Right lobe of liver (tissue), 6 donors: ENCODE data around the gene LGALS7B. TPM values are rescaled to one million over a fixed set of nuclear protein-coding genes. Genes with fewer than 3 reads are reported as not detected.
"Not testable (repeated sequence)": the region's sequence is repeated elsewhere in the genome, so short reads cannot be mapped to it uniquely, and the experiment has no call there.

ENCODE experiments used
- ATAC-seq, 4 donors: fragments of 200-7000 bp; cut with Tn5 transposase; one replicate each; pipeline ENCODE4 v1.9.1; 2020; ENCODE audit warnings: mild to moderate bottlenecking in 4 of 4, moderate library complexity in 4 of 4
- DNase-seq, 3 donors: peaks; one replicate each; pipeline ENCODE4 v3.0.0-alpha.2; 2020
- H3K27ac ChIP-seq, 3 donors: fragments of 200-600 bp; one replicate each; pipeline ENCODE4 v1.8.0; 2022
- H3K27me3 ChIP-seq, 2 donors: fragments of 200-600 bp; one replicate each; pipeline ENCODE4 v1.8.0; 2022
- H3K36me3 ChIP-seq, 4 donors: fragments of 200-600 bp; sonication (generic) in 1 of 4; one replicate each; pipeline versions ENCODE4 v1.5.1 to v1.8.0; 2017 to 2022; ENCODE audit warnings: control low read depth in 1 of 4
- H3K4me1 ChIP-seq, 4 donors: fragments of 200-600 bp; sonication (generic) in 1 of 4; one replicate each; pipeline versions ENCODE4 v1.5.1 to v1.8.0; 2017 to 2022; ENCODE audit warnings: control low read depth in 1 of 4
- H3K4me3 ChIP-seq, 3 donors: fragments of 200-600 bp; one replicate each; pipeline ENCODE4 v1.8.0; 2022
- H3K9me3 ChIP-seq, 4 donors: fragments of 200-600 bp; sonication (generic) in 1 of 4; one replicate each; pipeline versions ENCODE4 v1.5.1 to v1.8.0; 2017 to 2022; ENCODE audit warnings: control low read depth in 1 of 4
- CTCF ChIP-seq, 4 donors: fragments of 200-600 bp in 3 of 4; fragments of 450-650 bp in 1 of 4; IDR thresholded peaks; one replicate each; pipeline versions ENCODE4 v1.5.1 to v1.8.0; 2016 to 2022; ENCODE audit warnings: antibody characterized with exemption in 4 of 4, mild to moderate bottlenecking in 2 of 4
- POLR2A ChIP-seq: fragments of 450-650 bp; IDR thresholded peaks from one replicate; pipeline ENCODE4 v1.6.1; 2017; ENCODE audit warnings: antibody characterized with exemption, mild to moderate bottlenecking
- WGBS: methylation state at CpG from one replicate; pipeline ENCODE4 v1.1.6; 2018; ENCODE audit warnings: low coverage, low lambda C conversion rate; ENCODE audit not compliant: insufficient coverage; ENCODE audit errors: missing lambda C conversion rate; 5-methylcytosine and 5-hydroxymethylcytosine counted together
- intact Hi-C, 2 donors: fragments of 100-400 bp; cut with DNase I; formaldehyde crosslinking; loops; one replicate each; pipeline versions ENCODE4 v1.11.2 to v1.14.1; 2022
- total RNA-seq, 6 experiments: library from RNA; depleted of rRNA in 2 of 6; stranded (reverse); fragments of >200 nt in 2 of 6; fragmentation: NEBNext Ultra II Directional in 3 of 6; extraction: Animal tissue kit (Norgen Biotek cat#: 25700) in 3 of 6; gene quantifications; one replicate each; pipeline versions ENCODE4 v1.1.0 to v1.2.4, GENCODE V29; 2016 to 2023
- donor health status: DM: no; HTN: yes; CAD: no.
- donor health status: DM: no; HTN: no; CAD: no.
- donor health status: DM: no; HTN: no; CAD: no.
- donor health status: DM: no; HTN: yes; CAD: no.
- donor health status: DM: no; HTN: yes; CAD: no.

LGALS7B gene
- total RNA-seq, 6 experiments from 2014 or later: not detected

- no peak for DNase-seq
- Histone ChIP-seq H3K36me3 (peaks cover 0 to 31% (median 8%) of the 10 kb centered on the region in 4 donors), H3K4me3 (no peak overlapping the region), H3K4me1 (peaks cover 0 to 32% (median 15%) of the 10 kb centered on the region in 4 donors), H3K27me3 (no peaks in the 10 kb centered on the region), H3K9me3 (no peaks in the 10 kb centered on the region), H3K27ac (no peak overlapping the region)
- 67% methylated on average over 3 of the region's 6 CpGs for WGBS
- ATAC-seq: no peak
- TF ChIP-seq POLR2A (no peak), CTCF (IDR thresholded peaks at IDR 0.05) (no peak)
- intact Hi-C loops: no loop called here
These were observed 38.0 kb downstream of the LGALS7B start for GRCh38 chr19:38826856-38827551.

- H3K27me3 ChIP-seq, H3K4me3 ChIP-seq, DNase-seq, intact Hi-C loops, ATAC-seq, H3K9me3 ChIP-seq: not testable (repeated sequence)
- peaks cover 0 to 25% (median 8%) of the 10 kb centered on the region in 4 donors for H3K36me3 ChIP-seq
- WGBS: 56% methylated on average over 7 of the region's 7 CpGs
- H3K27ac ChIP-seq: peak overlapping the region in 2 of 3 donors; percentile 93 to 96
- TF ChIP-seq CTCF (IDR thresholded peaks at IDR 0.05): peak in 1 of 4 donors; percentile 23
- H3K4me1 ChIP-seq: peaks cover 0 to 42% (median 20%) of the 10 kb centered on the region in 4 donors
These were observed 40.2 kb downstream of the LGALS7B start for GRCh38 chr19:38829203-38829602.

GRCh38 chr19:38830039-38830733 lies 41.2 kb downstream of the LGALS7B start:
- Histone ChIP-seq H3K4me1 (peaks cover 0 to 46% (median 21%) of the 10 kb centered on the region in 4 donors), H3K27me3 (no peaks in the 10 kb centered on the region), H3K9me3 (no peaks in the 10 kb centered on the region), H3K4me3 (peak overlapping the region in 2 of 3 donors; percentile 71 to 86), H3K36me3 (peaks cover 0 to 25% (median 8%) of the 10 kb centered on the region in 4 donors), H3K27ac (peak overlapping the region; percentile 93 to 99 (median 96))
- TF ChIP-seq CTCF (IDR thresholded peaks at IDR 0.05) (no peak), POLR2A (no peak)
- ATAC-seq: peak in 1 of 4 donors; percentile 17
- DNase-seq: no peak
- 19% methylated on average over 4 of the region's 4 CpGs for WGBS
- intact Hi-C loops: no loop called here

GRCh38 chr19:38831142-38831605 lies 42.2 kb downstream of the LGALS7B start:
- Histone ChIP-seq H3K9me3 (no peaks in the 10 kb centered on the region), H3K36me3 (peaks cover 0 to 26% (median 13%) of the 10 kb centered on the region in 4 donors), H3K27me3 (no peaks in the 10 kb centered on the region), H3K4me3 (peak overlapping the region; percentile 50 to 86 (median 71)), H3K4me1 (peaks cover 0 to 54% (median 26%) of the 10 kb centered on the region in 4 donors), H3K27ac (peak overlapping the region; percentile 93 to 99 (median 96))
- ATAC-seq: peak; percentile 53 to 78 (median 70)
- peak; percentile 84 to 96 (median 91) for DNase-seq
- TF ChIP-seq POLR2A: peak; percentile 77
- no peak for TF ChIP-seq CTCF (IDR thresholded peaks at IDR 0.05)
- WGBS: 3% methylated on average over 13 of the region's 16 CpGs
- intact Hi-C loops: no loop called here
